Measurements from ENCODE around the gene SEC24C.

Gene SEC24C

GRCh38 chr10:73809061-73809818 is 65.1 kb downstream of the SEC24C start:
- no peak for DNase-seq

- no peak for DNase-seq
Measured at GRCh38 chr10:73810358-73810734, 66.2 kb downstream of the SEC24C start.

GRCh38 chr10:73810735-73811465 is 66.7 kb downstream of the SEC24C start:
- DNase-seq, result peak in 9 of 51 donors; percentile 27 to 71 (median 53)

DNA sequence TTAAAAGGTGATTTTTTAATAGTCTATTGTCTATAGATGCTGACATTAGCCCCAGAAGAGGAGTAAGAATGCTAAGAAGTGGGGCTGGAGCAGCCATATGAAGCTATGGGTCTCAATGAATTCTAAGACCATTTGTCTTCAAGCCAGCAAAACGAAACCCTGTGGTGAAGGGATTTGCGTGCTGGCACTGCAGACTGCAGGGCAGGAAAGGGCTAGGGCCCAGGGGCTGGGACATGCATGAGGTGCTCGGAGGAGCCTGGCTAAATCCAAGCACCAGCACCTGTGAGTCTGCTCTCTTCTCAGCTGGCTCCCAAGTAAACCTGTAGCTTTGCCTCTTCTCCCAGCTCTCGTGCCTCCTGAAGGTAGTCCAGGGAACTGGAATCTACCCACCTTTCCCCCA is 68.5 kb downstream of the SEC24C start:
- DNase-seq, result no peak

GRCh38 chr10:73813333-73813732 is 69.2 kb downstream of the SEC24C start:
- DNase-seq, result no peak

- DNase-seq, result no peak
Measured at GRCh38 chr10:73814276-73814895, 70.2 kb downstream of the SEC24C start.

GRCh38 chr10:73814896-73815718 is 70.9 kb downstream of the SEC24C start:
- no peak for DNase-seq

- DNase-seq, result no peak
Measured at GRCh38 chr10:73815719-73816030, 71.5 kb downstream of the SEC24C start.

DNA sequence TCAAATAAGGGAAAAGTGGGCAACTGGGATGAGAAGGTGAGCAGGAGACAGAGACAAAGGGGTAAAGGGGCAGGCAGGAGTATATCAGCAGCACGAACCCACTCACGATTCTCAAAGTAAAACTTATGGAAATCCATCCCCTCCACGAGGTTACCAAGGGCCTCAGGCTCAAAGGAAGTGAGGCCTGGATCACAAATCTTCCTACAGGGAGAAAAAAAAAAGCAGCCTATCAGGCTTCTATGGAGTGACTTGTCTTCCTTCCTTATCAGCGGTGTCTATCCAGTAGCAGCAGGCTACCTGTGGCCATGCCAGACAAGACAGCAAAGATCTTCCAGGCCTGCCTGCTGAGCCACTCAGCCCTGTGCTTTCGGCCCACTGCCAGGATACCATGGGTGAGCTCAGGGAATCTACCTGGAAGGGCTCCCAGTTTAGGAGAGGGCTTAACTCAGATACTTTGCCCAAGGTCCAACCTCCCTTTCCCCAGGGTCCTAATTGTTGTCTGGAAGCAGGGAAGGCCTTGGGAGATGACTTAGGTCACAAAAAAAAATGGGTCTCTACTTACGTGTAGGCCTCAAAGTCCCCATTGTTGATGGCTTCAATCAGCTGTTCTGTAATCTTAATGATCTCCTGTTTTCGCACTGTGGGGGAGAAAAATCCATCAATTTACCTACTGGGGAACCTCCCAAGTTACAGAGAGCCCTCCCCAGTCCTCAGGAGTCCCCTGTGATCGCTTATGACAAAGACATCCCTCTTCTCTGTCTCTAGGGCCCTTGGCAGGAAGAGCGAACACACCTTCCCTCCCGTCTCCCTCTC is 73.0 kb downstream of the SEC24C start:
- no peak for DNase-seq

DNA sequence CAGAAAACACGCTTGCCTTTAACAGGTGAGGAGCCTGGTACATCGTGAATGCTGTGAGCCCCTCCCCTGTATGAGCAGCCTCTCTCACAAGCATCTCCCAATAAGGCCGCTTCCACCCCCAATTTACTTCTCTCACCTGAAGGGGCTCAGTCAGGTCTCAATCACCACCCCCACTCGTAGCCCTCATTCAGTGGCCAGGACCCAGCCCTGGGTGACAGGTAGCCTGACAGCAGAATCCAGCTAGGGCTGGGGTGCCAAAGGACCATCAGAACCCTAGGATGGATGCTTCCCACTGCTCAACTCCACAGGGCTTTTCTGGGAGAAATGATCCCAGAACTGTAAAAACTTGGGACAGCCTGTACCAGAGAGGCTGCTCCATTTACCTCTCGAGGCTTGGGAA is 73.7 kb downstream of the SEC24C start:
- DNase-seq, result no peak

DNA sequence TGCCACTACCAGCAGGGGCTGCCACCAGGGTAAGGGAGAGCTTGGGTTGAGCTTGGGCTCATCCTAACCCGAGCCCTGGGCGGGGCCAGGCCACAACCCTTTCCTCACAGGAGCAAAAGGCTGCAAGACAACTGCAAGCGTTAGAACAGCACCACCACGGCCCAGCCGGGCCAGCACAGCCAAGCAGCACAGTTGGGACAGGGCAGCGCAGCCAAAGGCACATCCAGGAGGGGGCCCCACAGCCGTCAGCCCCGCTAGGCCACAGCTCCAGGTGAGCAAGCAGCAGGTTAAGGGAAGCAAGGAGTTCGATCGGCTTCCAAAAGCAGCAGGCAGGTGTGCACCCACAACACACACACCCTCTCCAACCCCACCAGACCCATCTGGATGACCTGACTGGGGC is 74.2 kb downstream of the SEC24C start:
- no peak for DNase-seq

- peak in 1 of 51 donors; percentile 31 for DNase-seq
Measured at GRCh38 chr10:73819081-73819480, 74.9 kb downstream of the SEC24C start.

- peak in 1 of 51 donors; percentile 32 for DNase-seq
Measured at GRCh38 chr10:73819513-73820093, 75.4 kb downstream of the SEC24C start.

Data from hypothalamus (tissue), 51 donors.